Left hindlimb (tissue), 1 donor: ENCODE data around the gene CGREF1.
"Not testable (repeated sequence)": the region's sequence is repeated elsewhere in the genome, so short reads cannot be mapped to it uniquely, and the experiment has no call there.

Experiments
- DNase-seq: peaks from one replicate; pipeline ENCODE4 v3.0.0-alpha.2; 2018

The CGREF1 gene

DNA sequence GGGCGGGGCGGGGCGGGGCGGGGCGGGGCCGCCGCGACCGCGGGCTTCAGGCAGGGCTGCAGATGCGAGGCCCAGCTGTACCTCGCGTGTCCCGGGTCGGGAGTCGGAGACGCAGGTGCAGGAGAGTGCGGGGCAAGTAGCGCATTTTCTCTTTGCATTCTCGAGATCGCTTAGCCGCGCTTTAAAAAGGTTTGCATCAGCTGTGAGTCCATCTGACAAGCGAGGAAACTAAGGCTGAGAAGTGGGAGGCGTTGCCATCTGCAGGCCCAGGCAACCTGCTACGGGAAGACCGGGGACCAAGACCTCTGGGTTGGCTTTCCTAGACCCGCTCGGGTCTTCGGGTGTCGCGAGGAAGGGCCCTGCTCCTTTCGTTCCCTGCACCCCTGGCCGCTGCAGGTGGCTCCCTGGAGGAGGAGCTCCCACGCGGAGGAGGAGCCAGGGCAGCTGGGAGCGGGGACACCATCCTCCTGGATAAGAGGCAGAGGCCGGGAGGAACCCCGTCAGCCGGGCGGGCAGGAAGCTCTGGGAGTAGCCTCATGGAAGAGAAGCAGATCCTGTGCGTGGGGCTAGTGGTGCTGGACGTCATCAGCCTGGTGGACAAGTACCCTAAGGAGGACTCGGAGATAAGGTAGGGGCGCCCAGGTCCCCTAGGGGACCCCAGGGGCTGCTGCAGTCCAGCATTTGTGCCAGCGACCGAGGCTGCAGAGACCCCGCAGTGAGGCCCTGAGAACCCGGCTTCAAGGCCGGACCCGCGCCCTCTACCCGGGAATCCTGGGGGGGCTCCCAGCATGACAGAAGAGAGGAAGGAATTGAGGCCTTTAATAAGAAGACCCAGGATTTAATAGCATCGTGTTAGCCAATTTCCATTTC, 32.0 kb downstream of the CGREF1 start, which contains the start of gene KHK:
Gene KHK (plus strand): TSS at position 49 of the 870 bp plus-strand sequence. CDS start 488 bp downstream, at position 537.
- DNase-seq: no peak

DNA sequence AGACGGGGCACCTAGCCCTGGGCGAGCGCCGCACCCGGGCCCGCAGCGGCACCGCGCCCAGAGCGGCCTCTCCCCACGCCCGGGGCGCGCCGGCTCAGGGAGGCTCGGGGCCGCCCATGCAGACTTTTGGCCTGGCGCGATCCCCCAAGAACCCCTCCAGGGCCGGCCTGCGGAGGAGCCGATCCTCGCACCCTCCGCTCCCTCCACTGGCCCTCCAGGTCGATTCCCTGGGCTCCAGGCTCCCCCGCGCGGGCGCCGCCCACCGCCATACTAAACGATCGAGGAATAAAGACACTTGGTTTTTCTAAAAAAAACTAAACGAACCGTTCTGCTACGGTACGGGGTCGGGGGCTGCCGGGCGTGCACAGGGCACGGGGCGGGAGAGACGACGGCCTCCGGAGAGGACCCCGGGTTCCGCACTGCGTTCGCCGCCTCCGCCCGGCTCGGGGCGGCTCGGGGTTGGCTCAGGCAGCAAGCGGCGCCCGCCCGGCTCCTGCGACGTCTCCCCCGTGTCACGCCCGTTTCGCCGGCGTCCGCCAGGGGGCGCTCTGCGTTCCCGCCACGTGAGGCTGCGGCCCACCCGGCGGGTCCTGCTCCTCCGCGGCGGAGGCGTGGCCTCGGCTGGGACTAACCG, 32.7 kb downstream of the CGREF1 start:
- DNase-seq: peak; percentile 97

DNA sequence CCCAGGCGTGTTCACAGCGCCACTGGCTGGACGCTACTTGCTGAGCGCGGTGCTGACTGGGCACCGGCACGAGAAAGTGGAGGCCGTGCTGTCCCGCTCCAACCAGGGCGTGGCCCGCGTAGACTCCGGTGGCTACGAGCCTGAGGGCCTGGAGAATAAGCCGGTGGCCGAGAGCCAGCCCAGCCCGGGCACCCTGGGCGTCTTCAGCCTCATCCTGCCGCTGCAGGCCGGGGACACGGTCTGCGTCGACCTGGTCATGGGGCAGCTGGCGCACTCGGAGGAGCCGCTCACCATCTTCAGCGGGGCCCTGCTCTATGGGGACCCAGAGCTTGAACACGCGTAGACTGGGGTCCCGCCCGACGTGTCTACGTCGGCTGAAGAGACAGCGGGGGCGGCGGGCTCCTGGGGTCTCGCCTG, 33.2 kb downstream of the CGREF1 start:
- DNase-seq: peak; percentile 69

DNA sequence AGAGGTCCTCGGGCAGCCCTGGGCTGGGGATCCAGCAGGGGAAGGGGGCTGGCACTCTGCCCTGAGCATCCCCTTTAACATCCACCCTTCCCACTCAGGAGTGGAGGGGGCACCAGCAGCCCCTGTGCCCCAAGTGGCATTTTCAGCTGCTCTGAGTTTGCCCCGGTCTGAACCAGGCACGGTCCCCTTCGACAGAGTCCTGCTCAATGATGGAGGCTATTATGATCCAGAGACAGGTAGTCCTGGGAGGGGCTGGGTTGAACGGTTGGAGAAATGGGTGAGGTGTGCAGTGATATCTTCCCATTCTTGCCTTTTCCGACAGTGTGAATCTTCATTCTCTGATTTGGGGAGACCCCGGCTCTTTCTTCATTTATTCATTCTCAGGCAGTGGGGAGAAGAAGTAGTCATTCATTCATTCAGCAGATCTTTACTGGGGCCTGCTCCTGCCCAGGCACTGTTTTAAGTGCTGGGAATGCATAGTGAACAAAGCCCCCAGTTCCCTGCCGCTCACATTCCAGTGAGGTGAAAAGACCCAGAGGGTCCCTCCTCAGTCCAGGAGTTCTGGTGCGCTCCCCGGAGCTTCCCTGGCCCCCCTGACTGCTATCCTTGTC, 33.8 kb downstream of the CGREF1 start:
- DNase-seq: peak; percentile 28

DNA sequence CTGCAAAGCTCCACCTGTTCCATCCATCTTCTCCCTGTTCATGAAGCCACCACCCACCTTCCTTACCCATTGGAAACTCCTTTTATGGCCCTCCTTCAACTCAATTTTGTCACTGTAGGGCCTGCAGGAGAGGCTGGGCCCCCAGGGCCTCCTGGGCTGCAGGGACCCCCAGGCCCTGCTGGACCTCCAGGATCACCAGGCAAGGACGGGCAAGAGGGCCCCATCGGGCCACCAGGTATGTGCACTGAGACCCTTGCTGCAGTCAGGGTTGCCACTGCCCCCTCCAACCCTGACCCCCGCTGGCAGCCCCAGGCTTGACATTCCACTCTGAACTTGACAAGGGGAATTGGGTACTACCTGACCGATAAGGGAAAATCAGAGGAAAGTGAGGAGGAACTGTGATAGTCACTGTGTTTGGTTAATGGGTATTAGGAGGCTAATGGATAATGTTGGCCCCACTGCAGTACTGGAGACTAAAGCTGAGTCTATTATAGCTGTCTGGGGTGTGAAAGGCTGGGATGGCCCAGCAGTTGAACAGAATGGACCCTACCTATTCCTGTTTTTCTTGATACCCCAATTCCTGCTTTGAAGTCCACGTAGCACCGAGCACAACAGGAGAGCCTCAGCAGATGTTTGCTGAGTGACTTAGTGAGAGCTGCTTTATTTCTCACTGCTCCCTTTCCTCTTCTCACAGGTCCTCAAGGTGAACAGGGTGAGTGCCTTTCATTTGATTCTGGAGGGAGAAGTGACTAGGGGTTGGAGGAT, 34.4 kb downstream of the CGREF1 start:
- DNase-seq: no peak

DNA sequence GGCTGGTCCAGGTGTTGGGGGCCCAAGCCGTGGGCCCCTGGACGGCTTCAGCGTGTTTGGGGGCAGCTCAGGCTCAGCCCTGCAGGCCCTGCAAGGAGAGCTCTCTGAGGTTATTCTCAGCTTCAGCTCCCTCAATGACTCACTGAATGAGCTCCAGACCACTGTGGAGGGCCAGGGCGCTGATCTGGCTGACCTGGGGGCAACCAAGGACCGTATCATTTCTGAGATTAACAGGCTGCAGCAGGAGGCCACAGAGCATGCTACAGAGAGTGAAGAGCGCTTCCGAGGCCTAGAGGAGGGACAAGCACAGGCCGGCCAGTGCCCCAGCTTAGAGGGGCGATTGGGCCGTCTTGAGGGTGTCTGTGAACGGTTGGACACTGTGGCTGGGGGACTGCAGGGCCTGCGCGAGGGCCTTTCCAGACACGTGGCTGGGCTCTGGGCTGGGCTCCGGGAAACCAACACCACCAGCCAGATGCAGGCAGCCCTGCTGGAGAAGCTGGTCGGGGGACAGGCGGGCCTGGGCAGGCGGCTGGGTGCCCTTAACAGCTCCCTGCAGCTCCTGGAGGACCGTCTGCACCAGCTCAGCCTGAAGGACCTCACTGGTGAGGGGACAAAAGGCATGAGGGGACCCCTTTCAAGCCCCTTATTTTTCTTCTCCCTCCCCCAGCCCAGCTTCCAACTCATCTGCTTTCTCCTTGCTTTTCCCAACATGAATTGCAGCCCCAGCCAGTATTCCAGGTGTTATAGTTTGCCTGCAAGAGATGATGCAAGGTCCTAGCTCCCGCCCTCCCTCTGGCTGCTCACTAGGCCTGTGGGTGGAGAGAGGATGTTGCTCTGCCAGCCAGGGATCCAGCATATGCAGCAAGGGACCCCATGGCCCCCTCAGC, 35.3 kb downstream of the CGREF1 start:
- no peak for DNase-seq

DNA sequence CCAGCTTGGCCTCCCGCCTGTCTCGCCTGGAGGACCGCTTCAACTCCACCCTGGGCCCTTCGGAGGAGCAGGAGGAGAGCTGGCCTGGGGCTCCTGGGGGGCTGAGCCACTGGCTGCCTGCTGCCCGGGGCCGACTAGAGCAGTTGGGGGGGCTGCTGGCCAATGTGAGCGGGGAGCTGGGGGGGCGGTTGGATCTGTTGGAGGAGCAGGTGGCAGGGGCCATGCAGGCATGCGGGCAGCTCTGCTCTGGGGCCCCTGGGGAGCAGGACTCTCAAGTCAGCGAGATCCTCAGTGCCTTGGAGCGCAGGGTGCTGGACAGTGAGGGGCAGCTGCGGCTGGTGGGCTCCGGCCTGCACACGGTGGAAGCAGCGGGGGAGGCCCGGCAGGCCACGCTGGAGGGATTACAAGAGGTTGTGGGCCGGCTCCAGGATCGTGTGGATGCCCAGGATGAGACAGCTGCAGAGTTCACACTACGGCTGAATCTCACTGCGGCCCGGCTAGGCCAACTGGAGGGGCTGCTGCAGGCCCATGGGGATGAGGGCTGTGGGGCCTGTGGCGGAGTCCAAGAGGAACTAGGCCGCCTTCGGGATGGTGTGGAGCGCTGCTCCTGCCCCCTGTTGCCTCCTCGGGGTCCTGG, 36.0 kb downstream of the CGREF1 start:
- DNase-seq: no peak

DNA sequence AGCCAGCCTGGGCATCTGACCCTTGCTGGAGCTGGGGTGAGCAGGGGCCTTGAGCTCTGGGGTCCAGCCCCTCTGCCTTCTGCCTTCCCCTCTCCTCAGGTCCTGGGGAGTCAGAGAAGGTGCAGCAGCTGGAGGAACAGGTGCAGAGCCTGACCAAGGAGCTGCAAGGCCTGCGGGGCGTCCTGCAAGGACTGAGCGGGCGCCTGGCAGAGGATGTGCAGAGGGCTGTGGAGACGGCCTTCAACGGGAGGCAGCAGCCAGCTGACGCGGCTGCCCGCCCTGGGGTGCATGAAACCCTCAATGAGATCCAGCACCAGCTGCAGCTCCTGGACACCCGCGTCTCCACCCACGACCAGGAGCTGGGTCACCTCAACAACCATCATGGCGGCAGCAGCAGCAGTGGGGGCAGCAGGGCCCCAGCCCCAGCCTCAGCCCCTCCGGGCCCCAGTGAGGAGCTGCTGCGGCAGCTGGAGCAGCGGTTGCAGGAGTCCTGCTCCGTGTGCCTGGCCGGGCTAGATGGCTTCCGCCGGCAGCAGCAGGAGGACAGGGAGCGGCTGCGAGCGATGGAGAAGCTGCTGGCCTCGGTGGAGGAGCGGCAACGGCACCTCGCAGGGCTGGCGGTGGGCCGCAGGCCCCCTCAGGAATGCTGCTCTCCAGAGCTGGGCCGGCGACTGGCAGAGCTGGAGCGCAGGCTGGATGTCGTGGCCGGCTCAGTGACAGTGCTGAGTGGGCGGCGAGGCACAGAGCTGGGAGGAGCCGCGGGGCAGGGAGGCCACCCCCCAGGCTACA, 36.8 kb downstream of the CGREF1 start:
- DNase-seq: no peak

DNA sequence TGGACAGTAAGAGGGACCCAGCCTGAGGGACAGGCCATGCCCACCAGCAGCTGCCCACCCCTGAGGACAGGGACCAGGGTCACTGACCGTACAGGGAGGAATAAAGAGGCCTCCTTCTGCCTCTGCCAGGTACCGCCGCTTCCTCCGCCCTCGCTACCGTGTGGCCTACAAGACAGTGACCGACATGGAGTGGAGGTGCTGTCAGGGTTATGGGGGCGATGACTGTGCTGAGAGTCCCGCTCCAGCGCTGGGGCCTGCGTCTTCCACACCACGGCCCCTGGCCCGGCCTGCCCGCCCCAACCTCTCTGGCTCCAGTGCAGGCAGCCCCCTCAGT, 38.4 kb downstream of the CGREF1 start:
- no peak for DNase-seq

DNA sequence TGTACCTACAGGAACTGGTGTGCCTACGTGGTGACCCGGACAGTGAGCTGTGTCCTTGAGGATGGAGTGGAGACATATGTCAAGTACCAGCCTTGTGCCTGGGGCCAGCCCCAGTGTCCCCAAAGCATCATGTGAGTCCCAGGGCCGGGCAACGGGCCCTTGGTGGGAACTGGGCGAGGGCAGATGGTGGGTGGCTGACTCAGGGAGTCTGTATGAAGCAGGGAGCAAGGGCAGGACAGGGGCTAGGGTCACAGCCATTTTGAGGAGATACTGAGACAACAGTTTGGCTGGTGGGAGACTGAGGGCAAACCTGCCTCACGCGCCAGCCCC, 38.8 kb downstream of the CGREF1 start:
- DNase-seq: no peak

DNA sequence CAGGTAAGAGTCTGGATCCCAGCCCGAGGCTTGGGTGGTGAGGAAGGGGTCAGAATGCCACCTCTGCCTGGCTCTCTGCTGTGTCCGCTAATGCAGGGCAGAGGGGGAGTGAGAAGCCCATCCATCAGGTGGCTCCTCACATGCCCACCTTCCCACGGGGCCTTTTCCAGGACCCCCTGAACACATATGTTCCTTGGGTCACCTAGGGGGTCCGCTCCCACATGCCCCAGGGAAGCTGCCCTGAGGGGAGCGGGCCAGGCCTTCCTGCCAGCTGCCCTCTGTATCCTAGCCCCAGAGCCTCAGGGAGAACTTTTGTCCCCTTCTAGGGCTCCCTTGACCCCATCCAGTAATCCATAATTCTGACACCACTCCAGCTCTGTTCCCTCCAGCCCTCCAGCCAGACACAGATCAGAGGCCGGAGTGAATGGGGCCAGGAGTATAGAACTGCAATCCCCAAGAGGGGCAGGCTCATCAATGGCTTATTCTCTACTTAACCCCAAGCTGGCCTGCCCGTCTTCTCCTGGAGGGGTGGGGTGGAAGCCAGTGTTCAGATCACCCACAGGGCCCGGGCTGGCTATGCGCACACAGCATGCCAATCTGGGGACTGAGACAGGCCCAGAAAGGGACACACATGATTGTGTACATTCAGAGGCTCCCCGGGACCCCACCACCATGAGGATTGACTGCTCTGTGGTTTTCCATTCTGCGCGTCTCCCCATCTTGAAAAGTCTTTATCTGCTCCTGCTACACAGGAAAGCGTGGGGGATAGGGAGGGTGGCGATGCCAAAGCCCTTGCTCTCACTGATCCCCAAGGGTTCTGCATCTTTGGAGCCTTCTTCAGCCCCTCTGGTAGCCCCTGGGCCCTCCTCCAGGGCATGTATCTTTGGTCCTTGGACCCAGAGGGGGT, 39.4 kb downstream of the CGREF1 start:
- DNase-seq: no peak

DNA sequence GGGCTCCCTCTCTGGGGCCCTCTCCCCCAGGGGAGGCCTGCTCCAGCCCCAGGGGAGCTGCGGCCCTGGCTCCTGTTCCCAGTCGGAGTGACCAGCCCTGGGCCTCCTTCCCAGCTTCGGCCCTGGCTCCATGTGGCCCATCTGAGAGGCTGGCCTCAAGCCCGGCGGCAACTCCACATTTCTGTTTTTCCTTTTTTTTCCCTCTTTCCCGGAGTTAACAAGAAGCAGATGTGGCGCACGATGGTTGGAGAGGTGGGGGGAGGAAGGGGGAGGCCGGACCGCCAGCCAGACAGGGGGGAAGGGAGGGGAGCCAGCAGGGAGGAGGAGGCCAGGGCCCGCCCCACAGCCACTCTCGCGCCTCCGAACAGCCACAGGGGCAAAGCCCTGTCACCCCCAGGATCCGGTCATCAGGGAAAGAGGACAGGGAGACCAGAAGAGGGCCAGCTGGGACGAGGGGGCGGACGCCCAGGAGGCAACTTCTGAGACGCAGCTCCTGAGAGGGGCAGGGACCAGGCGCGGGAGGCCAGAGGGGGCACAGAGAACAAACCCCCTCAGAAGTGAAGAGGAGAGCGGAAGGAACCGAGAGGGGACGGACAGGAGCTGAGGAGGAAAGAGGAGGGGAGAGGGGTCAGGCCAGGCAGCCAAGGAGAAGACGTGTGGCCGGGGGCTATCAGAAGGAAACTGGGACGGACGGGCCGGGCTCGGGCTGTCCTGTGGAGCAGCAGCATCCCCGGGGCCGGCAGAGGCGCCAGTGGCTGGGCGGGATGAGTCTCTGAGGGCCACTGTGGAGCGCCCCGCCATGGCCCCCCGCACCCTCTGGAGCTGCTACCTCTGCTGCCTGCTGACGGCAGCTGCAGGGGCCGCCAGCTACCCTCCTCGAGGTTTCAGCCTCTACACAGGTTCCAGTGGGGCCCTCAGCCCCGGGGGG, 40.4 kb downstream of the CGREF1 start, which contains the start of gene EMILIN1:
Gene EMILIN1 (plus strand): TSS at position 349 of the 928 bp plus-strand sequence. CDS start 451 bp downstream, at position 800.
- DNase-seq: peak; percentile 96

DNA sequence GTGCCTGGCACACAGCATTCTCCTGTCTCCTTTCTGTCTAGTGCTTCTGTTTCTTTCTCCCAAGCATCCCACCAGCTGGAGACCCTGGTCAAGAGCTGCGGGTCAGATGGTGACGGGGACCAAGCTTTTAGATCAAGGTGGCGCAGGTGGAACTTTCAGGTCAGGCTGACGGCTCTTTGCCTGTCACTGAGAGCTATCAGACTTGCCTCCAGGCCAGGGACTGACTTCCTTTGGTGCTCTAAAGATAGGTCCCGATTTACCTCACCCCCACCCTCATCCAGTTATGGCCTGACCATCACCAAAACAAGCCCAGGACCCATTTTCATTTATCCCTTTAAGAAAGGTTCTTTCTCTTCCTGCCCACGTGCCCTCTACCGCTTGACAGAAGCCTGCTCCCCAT, 41.7 kb downstream of the CGREF1 start:
- DNase-seq: no peak

DNA sequence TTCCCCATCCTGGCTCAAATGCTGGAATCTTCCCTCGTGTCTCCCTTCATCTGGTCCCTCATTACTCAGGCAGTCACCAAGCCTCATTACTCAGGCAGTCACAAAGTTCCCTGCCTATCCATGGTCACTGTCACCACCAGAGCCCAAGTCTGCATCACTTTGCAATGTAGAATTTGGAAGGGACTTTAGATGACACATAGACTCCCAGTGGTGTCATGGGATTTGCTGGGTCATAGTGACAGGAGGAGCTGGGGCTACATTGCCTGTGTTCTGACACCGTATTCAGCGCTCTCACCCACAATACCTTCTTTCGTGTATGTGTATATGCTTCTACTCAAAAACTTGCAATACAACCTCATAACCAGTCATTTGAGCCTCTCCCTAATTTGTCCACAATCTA, 42.6 kb downstream of the CGREF1 start:
- DNase-seq: no peak

DNA sequence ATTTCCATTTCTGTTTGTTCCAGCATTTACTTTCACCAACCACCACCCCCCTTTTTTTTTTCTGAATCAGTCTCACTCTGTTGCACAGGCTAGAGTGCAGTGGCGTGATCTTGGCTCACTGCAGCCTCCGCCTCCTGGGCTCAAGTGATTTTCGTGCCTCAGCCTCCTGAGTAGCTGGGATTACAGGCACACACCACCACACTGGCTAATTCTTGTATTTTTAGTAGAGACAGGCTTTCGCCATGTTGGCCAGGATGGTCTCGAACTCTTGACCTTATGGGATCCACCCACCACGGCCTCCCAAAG, 43.4 kb downstream of the CGREF1 start:
- not testable (repeated sequence) for DNase-seq

DNA sequence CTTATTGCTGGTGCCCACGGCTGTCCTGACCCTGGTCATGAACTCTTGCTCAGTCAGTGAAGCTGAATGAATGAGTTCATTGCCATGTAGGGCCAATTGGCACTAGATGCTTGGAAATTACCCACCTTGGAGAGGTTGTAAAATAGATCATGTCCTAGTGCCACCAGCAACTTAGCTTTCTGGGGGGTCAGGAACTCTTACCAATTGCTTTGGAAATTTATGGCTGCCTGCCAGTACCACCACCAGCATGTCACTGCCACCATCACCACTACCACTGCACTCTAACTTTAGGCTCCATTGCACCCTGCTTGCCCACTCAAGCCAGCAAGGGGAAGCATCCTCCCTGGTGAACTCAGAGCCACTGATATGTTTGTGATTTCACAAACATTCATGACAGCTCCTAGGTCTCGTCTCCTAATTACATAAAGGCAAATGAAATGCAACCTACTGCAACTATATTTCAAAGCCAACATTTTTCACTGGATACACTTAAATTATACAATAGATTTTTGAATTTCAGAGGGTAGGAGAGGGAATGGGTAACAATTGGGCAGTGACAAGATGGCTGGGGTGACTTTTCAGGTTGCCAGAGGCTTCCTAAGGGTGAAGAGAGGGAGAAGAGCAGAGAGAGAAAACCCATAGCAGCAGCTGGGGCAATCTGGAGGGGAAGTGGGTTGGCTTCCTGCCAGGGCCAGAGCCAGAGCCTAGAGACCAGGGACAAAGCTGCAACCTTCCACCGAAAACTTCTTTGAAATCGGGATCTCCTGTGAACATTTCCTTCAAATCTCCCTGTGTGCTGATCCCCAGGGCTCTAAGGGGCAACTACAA, 44.0 kb downstream of the CGREF1 start:
- DNase-seq: no peak

DNA sequence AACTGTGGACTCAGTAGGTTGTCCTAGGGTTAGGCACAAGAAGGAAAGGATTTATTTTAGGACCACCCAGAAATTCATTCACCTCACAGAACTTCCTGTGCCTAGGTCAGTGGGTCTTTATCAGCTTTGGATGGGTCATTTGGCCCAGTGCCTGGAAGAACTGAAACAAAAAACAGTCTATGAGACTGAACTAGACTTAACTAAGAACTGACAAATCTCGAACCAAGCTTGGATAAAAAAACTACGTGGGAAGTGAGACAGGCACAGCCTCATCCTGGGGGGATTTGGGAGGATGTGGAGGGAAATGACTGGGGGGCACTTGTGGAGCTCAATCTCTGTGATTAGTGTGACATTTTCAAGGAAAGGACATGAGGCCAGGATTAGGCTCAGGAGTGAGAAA, 45.1 kb downstream of the CGREF1 start:
- no peak for DNase-seq

DNA sequence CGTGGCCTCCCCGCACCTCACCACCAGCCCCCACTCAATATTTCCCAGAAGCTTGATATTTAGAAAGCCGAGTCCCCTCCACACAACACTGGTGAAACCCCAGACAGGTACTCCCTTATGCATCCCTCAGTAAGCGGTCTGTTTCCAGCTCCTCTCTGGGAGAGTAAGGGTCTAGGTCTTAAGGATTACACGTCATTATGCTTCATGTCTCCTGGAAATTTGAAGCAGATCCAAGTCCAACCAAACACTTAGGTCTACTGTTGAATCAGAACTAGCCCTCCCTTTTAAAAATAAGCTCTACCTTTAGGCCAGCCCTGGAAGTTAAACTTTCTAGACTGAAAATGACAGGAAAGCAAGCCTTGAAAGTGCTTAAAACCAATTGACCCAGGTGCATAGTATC, 46.0 kb downstream of the CGREF1 start:
- no peak for DNase-seq
